ENCODE measurements around the gene PTPN12.
"Not testable (repeated sequence)": the region's sequence is repeated elsewhere in the genome, so short reads cannot be mapped to it uniquely, and the experiment has no call there.

The PTPN12 gene

DNA sequence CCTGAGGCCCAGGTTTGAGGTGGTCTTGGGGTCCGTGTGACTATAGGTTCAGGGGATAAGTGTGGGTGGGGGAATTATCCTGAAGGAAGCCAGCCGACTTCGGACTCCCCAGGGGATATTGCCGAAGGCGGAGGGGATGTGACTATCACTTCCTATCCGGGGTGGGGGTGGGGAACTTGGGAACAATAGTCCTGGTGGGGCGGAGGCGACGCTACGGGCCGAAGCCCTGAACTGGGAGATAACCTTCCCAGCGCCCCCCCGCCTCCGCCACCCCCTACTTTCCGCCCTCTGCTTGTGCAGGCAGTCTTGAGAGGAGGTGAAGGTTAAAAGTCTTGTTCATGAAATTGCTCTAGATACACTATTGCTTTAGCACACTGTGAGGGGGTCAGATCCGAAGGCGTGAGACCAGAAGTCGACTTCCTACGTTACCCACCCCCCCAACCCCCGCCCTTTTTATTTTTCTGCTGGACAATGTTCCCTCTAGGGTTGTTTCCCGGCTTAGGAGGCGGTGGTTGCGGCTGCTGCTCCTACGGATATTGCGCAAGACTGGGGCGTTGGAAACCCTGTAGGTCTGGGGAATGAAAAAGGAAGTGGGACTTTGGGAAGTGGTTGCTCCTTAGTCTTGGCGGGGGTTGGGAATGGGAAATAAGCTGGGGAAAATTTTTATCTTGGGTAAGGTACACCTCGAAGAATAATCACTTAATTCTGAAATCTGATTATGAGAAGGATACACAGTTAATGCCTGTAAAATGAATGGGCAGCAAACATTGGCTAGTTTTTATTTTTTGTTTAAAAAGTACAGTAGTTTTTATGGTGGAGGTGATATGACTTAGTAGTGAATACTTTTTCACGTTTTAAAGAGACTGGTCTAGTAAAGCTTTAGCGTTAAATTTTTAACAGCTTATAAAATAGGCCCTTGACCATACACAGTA lies 1.5 kb downstream of the PTPN12 start:
- DNase-seq: no peak

DNA sequence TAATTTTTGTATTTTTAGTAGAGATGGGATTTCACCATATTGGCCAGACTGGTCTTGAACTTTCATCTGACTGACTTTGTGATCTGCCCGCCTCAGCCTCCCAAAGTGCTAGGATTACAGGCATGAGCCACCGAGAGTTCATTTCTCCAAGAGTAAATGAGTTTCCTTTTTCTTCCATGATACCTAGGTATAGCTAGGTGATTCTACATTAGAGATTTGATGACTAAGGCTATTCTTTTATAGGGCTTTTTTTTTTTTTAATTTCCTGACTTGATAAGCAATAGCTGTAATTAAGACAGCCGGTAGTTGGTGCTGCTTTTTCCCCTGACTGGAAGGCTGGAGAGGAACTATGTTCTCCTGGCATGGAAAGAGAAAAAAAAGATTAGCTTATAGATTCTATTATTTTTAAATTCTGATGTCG lies 3.3 kb downstream of the PTPN12 start:
- no peak for DNase-seq

DNA sequence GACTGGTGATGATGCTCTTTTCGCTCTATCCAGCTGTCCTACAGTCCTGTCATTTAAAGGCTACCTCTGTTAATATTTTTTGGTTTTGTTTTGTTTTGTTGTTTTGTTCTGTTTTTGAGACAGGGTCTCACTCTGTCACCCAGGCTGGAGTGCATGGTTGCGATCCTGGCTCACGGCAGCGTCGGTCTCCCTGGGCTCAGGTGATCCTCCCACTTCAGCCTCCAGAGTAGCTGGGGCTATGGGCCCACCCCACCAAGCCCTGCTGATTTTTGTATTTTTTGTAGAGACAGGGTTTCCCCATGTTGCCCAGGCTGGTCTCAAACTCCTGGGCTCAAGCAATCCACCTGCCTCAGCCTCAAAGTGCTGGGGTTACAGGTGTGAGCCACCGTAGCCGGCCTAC lies 3.9 kb downstream of the PTPN12 start:
- DNase-seq: not testable (repeated sequence)

DNA sequence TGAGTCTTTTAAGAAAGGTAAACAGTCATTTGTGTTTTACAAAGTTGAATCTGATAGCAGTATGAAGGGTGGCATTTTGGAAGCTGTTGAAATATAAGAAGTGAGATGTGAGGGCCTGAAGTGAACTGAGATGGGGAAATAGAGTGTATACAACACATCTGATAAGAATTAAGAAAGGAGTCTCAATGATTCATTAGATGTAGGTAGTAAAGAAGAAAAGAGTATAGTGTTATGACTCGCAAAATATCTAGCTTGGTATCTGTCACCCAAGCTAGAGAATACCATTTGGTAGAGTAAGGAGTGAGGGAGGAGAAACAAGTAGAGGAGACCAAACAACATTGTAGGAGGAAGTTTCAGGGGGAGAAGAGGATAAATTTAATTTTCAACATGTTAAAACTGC lies 5.3 kb downstream of the PTPN12 start:
- DNase-seq: no peak

DNA sequence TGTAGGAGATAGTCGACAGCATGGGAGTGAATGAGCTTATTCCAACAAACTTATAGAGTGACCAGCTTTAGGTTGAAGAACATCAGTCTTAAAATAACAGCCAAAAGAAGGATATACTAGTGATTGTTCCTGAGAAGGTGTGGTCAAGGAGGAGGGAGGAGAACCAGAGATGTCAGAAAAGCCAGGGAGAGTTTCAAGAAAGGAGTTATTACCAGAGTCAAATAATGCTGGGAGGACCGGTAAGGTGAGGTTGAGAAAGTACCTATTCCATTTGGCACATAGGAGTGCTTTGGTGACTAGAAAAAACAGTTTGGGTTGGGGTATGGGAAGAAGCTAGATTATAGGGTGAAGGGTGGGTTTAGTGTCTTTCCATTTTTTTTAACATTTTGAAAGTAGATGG lies 5.8 kb downstream of the PTPN12 start:
- DNase-seq: no peak

DNA sequence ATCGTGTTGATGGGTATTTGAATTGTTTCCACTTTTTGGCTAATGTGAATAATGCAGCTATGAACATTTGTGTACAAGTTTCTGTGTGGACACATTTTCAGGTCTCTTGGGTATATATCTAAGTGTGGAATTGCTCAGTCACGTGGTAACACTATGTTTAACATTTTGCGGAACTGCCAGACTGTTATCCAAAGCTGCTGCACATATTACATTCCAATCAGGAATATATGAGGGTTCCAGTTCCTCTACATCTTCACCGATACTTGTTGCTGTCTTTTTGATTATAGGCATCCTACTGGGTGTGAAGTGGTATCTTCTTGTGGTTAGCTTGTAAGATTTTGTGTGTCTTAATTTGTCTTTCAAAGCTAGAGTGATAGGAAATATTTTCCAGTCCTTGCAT lies 6.8 kb downstream of the PTPN12 start:
- no peak for DNase-seq

DNA sequence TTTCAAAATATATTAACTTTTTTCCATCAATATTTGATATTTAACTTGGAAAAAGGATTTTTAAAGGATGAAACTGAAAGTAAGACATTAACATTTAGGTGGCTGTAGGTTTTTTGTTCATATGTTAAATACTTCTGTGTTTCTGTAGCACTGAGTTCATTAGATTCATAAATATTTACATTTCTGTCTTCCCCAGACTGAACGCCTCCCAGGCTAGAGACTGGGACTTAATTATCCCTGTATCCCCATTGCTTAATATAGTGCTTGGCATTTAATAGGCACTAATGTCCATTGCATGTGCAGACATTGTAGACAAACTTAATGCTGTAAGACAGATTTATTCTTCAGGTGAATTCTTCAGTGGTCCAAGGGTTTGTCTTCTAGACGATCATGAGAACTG lies 7.4 kb downstream of the PTPN12 start:
- DNase-seq: no peak

DNA sequence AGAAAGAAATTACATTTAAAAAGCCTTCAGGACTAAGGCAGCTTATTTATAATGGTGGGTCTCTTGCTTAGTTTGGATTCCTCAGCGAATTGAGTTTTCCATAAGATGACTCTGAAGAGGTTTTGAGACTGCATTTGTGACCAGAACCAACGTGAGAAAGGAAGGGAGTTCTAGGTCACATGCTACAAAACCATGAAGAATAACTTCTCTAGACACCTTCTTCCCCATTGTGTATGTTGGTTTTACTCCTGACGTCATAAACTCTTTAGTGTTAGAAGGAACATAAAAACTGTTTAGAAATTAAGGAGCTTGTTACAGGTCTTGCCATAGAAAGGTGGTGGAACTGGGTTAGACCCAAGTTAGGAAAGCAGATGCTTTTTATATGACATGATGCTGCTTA lies 11.1 kb downstream of the PTPN12 start:
- DNase-seq: no peak

DNA sequence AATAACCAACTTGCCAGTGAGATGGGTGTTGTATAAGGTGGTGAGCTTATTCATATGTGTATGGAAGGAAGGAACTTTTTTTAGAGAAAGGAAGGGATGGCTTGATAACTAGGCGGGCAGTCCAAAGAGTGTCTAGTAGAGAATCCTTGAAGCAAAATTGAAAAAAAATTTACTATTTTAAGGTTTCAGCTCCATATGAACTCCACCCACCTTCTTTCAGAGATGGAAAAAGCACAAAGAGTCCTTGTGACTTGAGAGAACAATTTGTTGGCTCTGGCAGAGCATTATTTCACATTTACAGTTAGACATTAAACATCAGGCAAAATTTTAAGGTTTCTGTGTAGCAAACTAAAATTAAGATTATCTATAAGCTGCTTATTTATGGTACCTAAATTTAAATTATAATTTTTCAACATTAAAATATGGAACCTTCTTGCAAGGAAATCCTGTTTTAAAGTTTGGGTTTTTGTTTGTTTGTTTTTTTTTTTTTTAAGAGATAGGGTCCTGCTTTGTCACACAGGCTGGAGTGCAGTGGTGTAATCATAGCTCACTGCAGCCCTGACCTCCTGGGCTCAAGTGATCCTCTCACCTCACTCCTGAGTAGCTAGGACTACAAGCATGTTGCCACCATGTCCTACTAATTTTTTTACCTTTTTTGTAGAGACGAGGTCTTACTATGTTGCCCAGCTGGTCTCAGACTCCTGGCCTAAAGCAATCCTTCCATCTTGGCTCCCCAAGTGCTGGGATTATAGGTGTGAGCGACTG lies 12.2 kb downstream of the PTPN12 start:
- DNase-seq: no peak

DNA sequence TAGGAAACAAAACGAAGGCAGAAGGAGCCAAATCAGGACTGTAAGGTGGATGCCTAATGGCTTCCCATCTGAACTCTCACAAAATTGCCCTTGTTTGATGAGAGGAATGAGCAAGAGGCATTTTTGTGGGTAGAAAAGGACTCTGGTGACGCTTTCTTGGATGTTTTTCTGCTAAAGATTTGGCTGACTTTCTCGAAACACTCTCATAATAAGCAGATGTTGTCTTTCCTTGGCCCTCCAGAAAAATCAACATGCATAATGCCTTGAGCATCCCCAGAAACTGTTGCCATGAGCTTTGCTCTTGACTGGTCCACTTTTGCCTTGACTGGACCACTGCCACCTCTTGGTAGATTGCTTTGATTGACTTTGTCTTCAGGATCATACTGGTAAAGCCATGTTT lies 13.5 kb downstream of the PTPN12 start:
- DNase-seq: no peak

DNA sequence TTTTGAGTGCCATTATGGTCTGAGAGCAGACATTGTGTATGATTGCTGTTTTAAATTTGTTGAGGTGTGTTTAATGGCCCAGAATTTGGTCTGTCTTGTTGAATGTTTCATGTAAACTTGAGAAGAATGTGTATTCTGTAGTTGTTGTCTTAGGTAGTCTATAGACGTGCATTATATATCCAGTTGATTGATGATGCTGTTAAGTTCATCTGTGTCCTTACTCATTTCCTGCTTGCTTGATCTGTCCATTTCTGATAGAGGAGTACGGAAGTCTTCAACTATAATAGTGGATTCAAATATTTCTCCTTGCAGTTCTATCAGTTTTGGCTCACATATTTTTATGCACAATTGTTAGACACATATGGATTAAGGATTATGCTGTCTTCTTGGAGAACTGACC lies 16.0 kb downstream of the PTPN12 start:
- DNase-seq: no peak

DNA sequence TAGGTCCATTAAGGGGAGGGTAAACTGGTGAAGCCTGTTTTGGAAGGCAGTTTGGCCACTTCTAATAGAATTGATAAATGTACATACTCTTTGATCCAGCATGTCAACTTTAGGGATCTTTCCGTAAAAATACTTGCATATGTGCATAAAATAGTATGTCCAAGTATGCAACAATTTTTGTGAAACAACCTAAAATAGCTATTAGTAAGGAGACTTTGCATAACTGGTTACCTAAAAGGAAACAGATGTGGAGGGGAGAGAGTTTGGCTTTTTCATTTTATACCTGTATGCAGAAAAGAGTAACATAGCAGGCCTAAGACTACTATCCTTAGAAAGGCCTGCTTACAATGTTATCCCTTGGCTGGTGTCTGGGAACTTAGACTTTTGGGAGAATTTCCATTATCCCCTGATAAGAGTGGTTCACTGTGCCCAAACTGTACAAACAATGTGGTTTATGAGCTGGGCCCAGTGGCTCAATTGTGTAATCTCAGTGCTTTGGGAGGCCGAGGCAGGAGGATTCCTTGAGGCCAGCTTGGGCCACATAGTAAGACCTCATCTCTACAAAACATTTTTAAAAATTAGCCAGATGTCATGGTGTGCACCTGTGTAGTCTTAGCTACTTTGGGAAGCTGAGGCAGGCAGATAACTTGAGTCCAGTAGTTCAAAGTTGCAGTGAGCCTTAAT lies 21.3 kb downstream of the PTPN12 start:
- DNase-seq: no peak

DNA sequence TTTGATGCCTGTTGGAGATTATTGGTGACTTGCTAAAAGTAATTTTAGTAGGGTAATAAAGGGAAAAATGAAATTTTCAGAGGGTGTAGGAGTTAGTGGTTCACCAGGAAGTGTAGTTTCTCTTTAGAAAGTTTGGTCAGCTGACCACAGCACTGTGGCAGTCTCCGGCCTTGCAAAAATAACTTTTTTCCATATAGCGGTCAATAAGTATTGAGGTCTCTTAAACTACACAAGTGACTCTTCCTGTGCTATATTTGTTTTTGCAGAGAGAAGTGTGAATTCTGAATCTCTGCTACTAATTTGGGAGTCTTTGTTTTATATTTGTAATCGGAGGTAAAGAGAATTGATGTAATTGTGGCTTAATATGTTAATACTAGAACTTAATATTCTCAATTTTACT lies 24.3 kb downstream of the PTPN12 start:
- DNase-seq: no peak

DNA sequence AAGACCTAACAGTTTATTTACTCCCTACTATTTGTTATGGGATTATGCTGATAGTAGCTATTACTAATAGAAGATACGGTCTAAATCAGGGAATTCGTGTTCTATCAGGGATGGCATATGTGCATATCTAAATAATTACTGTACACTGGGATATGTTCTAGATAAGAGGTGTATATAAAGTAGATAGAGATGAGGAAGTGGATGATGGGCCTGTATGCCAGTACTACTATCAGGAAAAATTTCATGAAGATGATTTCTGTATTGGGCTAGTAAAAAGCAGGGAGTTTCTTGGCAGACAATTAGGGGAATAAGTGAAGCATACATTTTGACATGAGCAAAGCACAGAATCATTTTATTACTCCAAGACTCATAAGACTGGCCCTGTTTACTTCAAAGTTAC lies 26.2 kb downstream of the PTPN12 start:
- DNase-seq: no peak

DNA sequence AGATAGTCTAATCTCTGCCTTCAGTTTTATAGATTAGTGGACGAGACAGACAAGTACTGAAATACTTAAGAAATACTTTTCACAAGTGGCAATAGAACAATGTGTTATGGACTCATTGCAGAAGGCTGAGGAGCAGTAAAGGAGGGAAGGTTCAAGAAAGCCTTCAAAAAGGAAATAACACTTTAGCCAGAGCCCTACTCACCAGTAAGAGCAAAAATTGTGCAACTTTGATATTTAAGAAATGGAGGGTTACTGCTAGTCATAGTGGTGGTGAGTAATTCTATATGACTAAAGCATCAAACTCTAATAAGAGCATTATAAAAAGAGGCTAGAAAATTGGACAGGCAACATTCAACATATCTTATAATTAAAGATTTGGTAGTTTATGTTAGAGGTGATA lies 28.8 kb downstream of the PTPN12 start:
- no peak for DNase-seq

DNA sequence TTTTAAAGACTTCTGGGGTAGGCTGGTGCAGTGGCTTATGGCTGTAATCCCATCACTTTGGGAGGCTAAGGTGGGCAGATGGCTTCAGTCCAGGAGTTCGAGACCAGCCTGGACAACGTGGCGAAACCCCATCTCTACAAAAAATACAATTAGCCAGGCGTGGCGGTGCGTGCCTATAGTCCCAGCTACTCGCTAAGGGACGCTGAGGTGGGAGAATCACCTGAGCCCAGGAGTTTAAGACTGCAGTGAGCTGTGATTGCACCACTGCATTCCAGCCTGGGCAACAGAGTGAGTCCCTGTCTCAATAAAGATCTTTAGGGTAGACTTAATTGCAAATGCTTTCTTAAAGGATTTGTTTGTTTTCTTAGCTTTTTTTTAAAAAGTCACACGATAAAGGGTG lies 29.3 kb downstream of the PTPN12 start:
- DNase-seq: no peak

DNA sequence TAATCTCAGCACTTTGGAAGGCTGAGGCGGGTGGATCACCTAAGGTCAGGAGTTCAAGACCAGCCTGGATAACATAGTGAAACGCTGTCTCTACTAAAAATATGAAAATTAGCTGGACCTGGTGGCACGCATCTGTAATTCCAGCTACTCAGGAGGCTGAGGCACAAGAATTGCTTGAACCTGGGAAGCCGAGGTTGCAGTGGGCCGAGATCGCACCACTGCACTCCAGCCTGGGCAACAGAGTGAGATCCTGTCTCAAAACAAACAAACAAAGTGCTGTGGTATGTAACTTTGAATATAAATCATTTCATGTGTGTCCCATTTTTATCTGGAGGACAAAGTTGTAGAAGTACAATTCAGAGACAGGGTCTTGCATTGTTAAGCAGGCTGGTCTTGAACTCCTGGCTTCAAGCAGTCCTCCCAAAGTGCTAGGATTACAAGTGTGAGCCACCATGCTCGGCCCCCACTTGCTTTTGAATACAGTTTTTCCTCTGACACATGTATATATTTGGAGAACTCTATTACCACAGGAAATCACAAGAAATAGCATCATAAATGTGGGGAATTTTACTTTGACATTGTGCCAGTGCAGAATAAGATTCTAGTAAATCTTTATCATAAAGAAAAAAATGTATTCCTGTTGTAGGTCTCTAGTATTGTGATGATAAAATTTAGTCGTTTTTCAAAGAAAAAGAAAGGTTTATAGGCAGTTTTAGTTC lies 32.6 kb downstream of the PTPN12 start:
- DNase-seq: no peak

DNA sequence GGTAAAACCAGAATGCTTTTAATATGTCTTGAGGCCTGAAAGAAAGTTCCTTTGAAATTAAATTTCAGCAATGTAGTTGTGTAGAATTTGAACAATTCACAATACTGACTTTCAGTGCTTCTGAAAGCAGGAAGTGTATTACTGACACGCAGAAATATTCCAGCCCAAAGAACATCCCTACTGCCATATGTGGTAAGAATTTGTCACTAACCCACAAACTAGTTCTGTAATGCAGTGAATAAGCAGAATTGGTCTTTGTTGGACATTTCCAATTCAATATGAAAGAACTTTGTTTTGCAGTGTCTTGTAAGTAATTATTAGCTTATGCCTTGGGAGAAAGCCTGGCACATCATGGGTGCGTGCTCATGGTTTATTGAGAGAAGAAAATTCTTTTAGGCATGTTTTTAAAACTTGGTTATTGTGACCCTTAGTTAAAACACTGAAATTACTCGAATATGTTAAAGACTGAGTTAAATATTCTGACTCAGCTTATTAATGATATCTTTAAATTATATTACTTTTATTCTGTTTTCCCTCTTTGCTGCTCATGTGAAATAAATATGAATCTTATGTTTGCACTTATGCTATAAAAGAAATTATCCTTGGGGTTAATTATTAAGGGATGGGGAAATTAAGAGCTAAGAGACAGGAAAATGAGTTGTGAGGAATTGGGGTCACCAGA lies 33.4 kb downstream of the PTPN12 start:
- no peak for DNase-seq

DNA sequence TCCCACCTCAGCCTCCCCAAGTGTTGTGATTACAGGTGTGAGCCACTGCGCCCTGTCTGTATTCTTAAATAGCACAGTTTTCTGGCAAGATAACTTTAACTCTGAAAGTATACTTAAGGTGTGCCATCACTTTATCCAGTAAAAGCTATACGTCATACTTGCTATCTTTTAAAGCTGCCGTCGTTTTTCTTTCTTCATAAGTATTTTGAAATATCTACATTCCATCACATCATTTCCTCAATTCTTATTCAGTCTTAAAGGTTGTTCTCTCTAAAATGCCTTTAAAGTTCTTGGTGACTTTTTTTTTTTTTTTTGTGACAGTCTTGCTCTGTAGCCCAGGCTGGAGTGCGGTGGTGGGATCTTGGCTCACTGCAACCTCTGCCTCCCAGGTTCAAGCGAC lies 34.7 kb downstream of the PTPN12 start:
- no peak for DNase-seq

DNA sequence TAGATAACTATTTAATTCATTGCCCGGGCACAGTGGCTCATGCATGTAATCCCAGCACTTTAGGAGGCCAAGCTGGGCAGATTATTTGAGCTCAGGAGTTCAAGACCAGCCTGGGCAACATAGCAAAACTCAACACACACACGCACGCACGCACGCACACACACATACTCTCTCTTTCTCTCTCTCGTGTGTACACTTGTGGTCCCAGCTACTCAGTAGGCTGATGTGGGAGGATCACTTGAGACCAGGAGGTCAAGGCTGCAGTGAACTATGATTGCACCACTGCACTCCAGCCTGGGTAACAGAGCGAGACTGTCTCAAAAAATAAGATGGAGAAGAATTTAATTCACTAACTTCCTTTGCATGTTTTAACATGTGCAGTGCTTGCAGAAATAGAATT lies 38.1 kb downstream of the PTPN12 start:
- no peak for DNase-seq

DNA sequence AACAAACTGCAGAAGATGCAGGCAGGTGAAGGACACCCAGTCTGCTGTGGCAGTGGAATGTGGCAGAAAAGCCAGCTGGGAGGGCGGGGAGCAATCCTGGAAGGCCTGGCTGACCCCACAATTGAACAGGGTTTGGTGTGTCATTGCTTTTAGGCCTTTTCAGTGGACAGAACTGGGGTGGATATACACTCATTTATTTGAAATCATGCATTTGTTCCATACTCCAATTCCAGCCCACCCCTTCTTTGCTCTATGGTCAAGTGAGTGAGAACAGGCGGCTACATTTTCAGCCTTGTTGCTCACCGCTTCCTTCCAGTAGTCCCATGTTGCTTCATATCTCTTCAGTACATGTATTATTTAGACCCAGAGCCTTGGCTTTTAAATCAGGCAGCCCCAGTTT lies 39.8 kb downstream of the PTPN12 start:
- no peak for DNase-seq

DNA sequence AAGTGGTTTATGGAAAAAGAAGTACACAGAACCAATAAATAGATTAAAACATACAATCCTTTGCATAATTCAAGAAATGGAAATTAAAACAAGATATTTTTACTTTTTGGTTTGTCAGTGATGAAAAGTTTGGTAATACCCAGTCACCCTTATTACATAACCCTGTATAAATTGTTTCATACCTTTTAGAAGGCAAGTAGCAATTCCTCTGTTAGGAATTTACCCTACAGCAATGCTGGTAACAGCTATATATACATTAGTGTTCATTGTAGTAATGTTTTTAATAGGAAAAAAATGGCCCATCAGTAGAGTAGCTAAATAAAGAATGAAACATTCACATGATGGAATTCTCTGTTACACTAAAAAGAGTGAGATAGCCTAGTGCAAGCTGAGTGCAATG lies 42.7 kb downstream of the PTPN12 start:
- no peak for DNase-seq
